Parathyroid adenoma (tissue), 2 donors: ENCODE data around the gene LARGE2.

Source experiments
- H2AFZ ChIP-seq: fragments of 300-600 bp; sonication (generic); one replicate; pipeline ENCODE4 v1.7.0; 2017; ENCODE audit warnings: antibody characterized with exemption, mild to moderate bottlenecking
- H3K27ac ChIP-seq: fragments of 300-600 bp; sonication (generic); one replicate; pipeline ENCODE4 v1.7.0; 2017
- H3K27me3 ChIP-seq: fragments of 300-600 bp; sonication (generic); one replicate; pipeline ENCODE4 v1.7.0; 2017; ENCODE audit warnings: low read length; ENCODE audit not compliant: control insufficient read depth, insufficient read depth
- H3K36me3 ChIP-seq: fragments of 300-600 bp; sonication (generic); one replicate; pipeline ENCODE4 v1.7.0; 2017; ENCODE audit warnings: low read length; ENCODE audit not compliant: control insufficient read depth, insufficient read depth
- H3K4me1 ChIP-seq: fragments of 300-600 bp; sonication (generic); one replicate; pipeline ENCODE4 v1.7.0; 2017; ENCODE audit warnings: control low read depth
- H3K4me2 ChIP-seq: fragments of 300-600 bp; sonication (generic); one replicate; pipeline ENCODE4 v1.7.0; 2017; ENCODE audit warnings: low read length
- H3K4me3 ChIP-seq: fragments of 300-600 bp; sonication (generic); one replicate; pipeline ENCODE4 v1.7.0; 2017; ENCODE audit warnings: low read depth, low read length
- H3K79me2 ChIP-seq: fragments of 300-600 bp; sonication (generic); one replicate; pipeline ENCODE4 v1.7.0; 2017; ENCODE audit warnings: control low read depth
- H3K9ac ChIP-seq: fragments of 300-600 bp; sonication (generic); one replicate; pipeline ENCODE4 v1.7.0; 2017; ENCODE audit warnings: mild to moderate bottlenecking
- H3K9me3 ChIP-seq: fragments of 300-600 bp; sonication (generic); one replicate; pipeline ENCODE4 v1.7.0; 2017; ENCODE audit warnings: low read length; ENCODE audit not compliant: control insufficient read depth
- TF ChIP-seq, protein P1 (sequence below): fragments of 300-600 bp; sonication (generic); IDR thresholded peaks from one replicate; pipeline ENCODE4 v1.7.0; 2017; ENCODE audit warnings: antibody characterized with exemption, mild to moderate bottlenecking
- donor health status: primary hyperparathyroidism.

Gene LARGE2

DNA sequence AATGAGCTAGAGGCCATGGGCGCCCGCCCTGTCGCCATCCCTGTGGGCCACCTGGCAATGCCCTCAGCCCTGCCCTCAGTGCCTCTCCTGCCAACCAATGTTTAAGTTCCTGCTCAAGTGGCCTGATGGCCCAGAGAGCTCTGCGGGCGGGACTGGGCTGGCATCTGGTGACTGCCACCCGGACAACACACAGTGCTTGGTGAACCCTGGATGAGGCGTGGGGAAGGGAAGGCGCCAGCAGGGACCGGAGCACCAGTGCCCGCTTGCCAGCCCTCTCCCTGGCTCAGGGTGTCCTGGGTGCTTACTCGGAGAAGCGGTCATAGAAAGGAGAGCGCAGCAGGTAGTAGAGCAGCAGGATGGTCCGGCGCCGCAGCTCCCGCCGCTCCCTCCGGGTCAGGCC, 8.9 kb upstream of the LARGE2 start:
- Histone ChIP-seq H3K9me3 (no peaks in the 10 kb centered on the region), H2AFZ (no peak overlapping the region), H3K4me2 (no peak overlapping the region), H3K4me1 (no peaks in the 10 kb centered on the region), H3K9ac (no peak overlapping the region), H3K27me3 (no peaks in the 10 kb centered on the region), H3K36me3 (no peaks in the 10 kb centered on the region), H3K79me2 (no peaks in the 10 kb centered on the region), H3K4me3 (no peak overlapping the region), H3K27ac (no peak overlapping the region)
- TF ChIP-seq, protein P1, sequence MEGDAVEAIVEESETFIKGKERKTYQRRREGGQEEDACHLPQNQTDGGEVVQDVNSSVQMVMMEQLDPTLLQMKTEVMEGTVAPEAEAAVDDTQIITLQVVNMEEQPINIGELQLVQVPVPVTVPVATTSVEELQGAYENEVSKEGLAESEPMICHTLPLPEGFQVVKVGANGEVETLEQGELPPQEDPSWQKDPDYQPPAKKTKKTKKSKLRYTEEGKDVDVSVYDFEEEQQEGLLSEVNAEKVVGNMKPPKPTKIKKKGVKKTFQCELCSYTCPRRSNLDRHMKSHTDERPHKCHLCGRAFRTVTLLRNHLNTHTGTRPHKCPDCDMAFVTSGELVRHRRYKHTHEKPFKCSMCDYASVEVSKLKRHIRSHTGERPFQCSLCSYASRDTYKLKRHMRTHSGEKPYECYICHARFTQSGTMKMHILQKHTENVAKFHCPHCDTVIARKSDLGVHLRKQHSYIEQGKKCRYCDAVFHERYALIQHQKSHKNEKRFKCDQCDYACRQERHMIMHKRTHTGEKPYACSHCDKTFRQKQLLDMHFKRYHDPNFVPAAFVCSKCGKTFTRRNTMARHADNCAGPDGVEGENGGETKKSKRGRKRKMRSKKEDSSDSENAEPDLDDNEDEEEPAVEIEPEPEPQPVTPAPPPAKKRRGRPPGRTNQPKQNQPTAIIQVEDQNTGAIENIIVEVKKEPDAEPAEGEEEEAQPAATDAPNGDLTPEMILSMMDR, result no peak

DNA sequence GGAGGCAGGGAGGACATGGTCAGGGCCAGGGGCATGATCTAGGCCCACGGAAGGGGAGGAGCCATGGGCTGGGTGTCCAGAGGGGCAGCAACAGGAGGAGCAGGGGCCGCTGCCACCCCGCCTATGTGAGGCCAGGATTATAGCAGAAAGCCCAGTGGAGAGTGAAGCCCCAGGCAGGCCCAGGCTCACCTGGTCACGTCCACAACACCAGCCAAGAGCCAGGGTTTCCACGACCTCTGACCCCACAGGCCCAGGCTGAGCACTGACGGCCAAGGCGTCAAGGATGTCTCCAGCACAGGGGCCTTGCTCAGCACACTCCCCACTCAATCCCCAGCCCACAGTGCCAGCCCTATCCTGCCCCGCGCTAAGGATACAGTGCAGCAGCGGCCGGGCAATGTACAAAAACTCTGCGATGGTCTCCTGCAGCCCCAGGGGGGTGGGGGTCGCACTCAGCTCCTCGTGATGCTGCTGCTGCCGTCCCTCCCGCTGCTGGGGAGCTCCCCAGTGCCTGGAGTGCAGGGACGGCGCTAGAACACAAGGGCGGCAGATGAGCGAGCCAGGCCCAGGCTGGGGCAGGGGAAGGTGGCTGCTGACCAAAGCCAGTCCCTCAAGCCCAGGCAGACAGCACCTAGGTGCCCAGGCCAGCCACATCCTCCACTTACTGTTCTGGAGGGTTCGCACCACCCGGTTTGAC, 8.4 kb upstream of the LARGE2 start:
- Histone ChIP-seq H3K9ac (no peak overlapping the region), H3K4me3 (no peak overlapping the region), H3K36me3 (no peaks in the 10 kb centered on the region), H3K27me3 (no peaks in the 10 kb centered on the region), H3K79me2 (no peaks in the 10 kb centered on the region), H3K4me2 (no peak overlapping the region), H3K4me1 (no peaks in the 10 kb centered on the region), H2AFZ (no peak overlapping the region), H3K27ac (no peak overlapping the region), H3K9me3 (no peaks in the 10 kb centered on the region)
- TF ChIP-seq, protein P1, result no peak

DNA sequence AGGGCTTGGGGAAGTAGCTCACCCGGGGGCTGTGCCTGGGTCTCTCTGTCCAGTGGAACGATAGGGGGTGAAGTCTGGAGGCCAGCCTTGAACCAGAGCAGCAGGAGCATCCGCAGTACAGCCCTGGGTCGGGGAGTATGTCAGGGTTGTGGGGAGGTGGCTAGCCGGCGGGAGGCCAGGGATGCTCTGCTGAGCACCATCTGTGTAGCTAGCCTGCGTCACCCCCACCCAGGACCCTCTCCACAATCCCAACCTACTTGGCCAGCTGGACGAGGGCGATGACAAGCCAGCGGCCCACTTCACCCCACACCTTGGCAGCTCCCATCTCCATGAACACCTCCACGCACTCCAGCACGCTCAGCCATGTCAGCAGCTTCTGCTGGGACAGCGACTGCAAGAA, 7.0 kb upstream of the LARGE2 start:
- TF ChIP-seq, protein P1, result no peak
- Histone ChIP-seq H2AFZ (no peak overlapping the region), H3K79me2 (no peaks in the 10 kb centered on the region), H3K36me3 (no peaks in the 10 kb centered on the region), H3K4me2 (no peak overlapping the region), H3K9me3 (no peaks in the 10 kb centered on the region), H3K9ac (no peak overlapping the region), H3K4me3 (no peak overlapping the region), H3K27me3 (no peaks in the 10 kb centered on the region), H3K27ac (no peak overlapping the region), H3K4me1 (no peaks in the 10 kb centered on the region)

DNA sequence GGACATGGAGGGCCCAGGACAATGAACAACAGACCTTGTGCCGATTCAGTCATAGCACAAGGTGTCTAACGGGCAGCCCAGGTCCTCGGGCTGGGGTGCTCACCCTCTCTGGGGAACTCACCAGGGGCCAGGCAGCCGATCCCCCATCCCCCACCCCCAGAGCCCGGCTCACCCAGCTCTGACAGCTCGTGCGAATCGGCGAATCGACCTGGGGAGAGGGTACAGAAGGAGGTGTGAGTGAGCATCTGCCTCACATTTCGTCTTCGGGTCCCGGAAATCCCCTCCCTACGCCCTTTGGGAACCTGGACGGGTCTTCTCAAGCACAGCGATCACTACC, 5.2 kb upstream of the LARGE2 start:
- peak overlapping the region; percentile 93 for H3K4me2 ChIP-seq
- peak overlapping the region; percentile 86 for H2AFZ ChIP-seq
- no peaks in the 10 kb centered on the region for H3K36me3 ChIP-seq
- no peak overlapping the region for H3K9ac ChIP-seq
- H3K27ac ChIP-seq, result peak overlapping the region; percentile 88
- H3K27me3 ChIP-seq, result no peaks in the 10 kb centered on the region
- H3K4me1 ChIP-seq, result peaks cover 5% of the 10 kb centered on the region
- TF ChIP-seq, protein P1, result no peak
- peak overlapping the region; percentile 94 for H3K4me3 ChIP-seq
- H3K79me2 ChIP-seq, result no peaks in the 10 kb centered on the region
- no peaks in the 10 kb centered on the region for H3K9me3 ChIP-seq
